Endothelial cell (in vitro differentiated cells): ENCODE results near the gene DACT3. TPM values are rescaled to one million over a fixed set of nuclear protein-coding genes. Genes with fewer than 3 reads are reported as not detected.
A peak's percentile ranks its signal among the peaks of the same experiment; 100 is the strongest.

ENCODE experiments used
- DNase-seq: peaks from one replicate; pipeline ENCODE4 v3.0.0; 2021; ENCODE audit warnings: low spot score
- H3K27ac Mint-ChIP-seq: one replicate; pipeline ENCODE4 v1.8.0; 2021; ENCODE audit warnings: mixed read lengths, inconsistent platforms; ENCODE audit not compliant: unreplicated experiment
- H3K27me3 Mint-ChIP-seq: one replicate; pipeline ENCODE4 v1.8.0; 2021; ENCODE audit warnings: mild to moderate bottlenecking, moderate library complexity, mixed read lengths, inconsistent platforms; ENCODE audit not compliant: unreplicated experiment
- H3K36me3 Mint-ChIP-seq: one replicate; pipeline ENCODE4 v1.8.0; 2021; ENCODE audit warnings: mild to moderate bottlenecking, low read depth, mixed read lengths, inconsistent platforms; ENCODE audit not compliant: unreplicated experiment
- H3K4me1 Mint-ChIP-seq: one replicate; pipeline ENCODE4 v1.8.0; 2021; ENCODE audit warnings: mild to moderate bottlenecking, mixed read lengths, inconsistent platforms; ENCODE audit not compliant: unreplicated experiment
- H3K4me3 Mint-ChIP-seq: one replicate; pipeline ENCODE4 v1.8.0; 2021; ENCODE audit warnings: mild to moderate bottlenecking, mixed read lengths, inconsistent platforms; ENCODE audit not compliant: unreplicated experiment
- H3K9me3 Mint-ChIP-seq: one replicate; pipeline ENCODE4 v1.8.0; 2021; ENCODE audit warnings: mixed read lengths, inconsistent platforms; ENCODE audit not compliant: unreplicated experiment
- total RNA-seq: library from RNA; stranded (reverse); fragmentation: NEBNext Ultra II Directional; extraction: Animal tissue kit (Norgen Biotek cat#: 25700); gene quantifications from one replicate; pipeline ENCODE4 v1.2.1, GENCODE V29; 2021; ENCODE audit not compliant: unreplicated experiment
- TF ChIP-seq, protein P1 (sequence below): fragments of 200-600 bp; sonication (generic); IDR thresholded peaks from one replicate; pipeline ENCODE4 v1.5.0; 2021; ENCODE audit warnings: antibody characterized with exemption; ENCODE audit not compliant: unreplicated experiment

DACT3 gene
- total RNA-seq, 1 donor from 2014 or later = 1.1 TPM

DNA sequence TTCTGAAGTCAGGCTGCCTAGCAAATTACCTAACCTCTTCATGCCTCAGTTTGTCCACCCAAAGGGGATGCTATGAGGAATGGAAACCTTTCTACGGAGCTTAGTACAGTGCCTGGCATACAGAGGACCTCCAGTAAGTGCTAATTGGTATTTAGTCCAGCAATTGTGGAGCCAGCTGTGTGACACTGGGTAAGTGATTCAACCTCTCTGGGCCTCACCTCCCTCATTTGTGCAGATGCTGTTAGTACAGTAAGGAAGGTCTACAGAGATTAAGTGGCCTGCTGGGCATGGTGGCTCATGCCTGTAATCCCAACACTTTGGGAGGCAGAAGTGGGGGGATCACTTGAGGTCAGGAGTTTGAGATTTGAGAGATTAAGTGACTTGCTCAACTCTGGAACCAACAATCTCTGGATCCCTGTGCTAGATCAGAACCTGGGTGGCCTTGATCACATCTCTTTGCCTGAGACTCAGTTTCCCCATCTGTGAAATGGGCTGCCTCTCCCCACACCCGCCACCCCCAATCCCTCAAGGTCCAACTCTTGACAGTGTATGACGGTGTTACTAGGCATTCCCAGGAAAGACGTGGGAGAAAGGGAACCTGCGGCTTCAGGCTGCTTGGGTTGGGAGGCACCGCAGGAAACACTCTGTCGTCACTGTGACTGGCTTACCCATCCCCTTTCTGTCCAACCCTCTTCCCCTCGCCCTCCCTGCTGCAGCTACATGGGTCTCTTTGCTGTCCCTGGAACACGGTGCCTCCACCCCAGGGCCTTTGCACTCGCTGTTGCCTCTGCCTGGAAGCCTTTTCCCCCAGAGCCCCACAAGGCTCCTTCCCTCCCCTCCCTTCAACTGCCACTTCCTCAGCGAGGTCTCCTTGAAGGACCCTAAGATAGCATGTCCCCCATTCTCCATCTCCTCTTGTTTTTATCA is 37.7 kb upstream of the DACT3 start:
- Mint-ChIP-seq H3K4me3 (peak overlapping the region; percentile 76), H3K36me3 (peaks cover 37% of the 10 kb centered on the region), H3K4me1 (no peaks in the 10 kb centered on the region), H3K9me3 (no peaks in the 10 kb centered on the region), H3K27ac (no peak overlapping the region), H3K27me3 (peaks cover 13% of the 10 kb centered on the region)
- TF ChIP-seq, protein P1, sequence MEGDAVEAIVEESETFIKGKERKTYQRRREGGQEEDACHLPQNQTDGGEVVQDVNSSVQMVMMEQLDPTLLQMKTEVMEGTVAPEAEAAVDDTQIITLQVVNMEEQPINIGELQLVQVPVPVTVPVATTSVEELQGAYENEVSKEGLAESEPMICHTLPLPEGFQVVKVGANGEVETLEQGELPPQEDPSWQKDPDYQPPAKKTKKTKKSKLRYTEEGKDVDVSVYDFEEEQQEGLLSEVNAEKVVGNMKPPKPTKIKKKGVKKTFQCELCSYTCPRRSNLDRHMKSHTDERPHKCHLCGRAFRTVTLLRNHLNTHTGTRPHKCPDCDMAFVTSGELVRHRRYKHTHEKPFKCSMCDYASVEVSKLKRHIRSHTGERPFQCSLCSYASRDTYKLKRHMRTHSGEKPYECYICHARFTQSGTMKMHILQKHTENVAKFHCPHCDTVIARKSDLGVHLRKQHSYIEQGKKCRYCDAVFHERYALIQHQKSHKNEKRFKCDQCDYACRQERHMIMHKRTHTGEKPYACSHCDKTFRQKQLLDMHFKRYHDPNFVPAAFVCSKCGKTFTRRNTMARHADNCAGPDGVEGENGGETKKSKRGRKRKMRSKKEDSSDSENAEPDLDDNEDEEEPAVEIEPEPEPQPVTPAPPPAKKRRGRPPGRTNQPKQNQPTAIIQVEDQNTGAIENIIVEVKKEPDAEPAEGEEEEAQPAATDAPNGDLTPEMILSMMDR = no peak
- DNase-seq = no peak

DNA sequence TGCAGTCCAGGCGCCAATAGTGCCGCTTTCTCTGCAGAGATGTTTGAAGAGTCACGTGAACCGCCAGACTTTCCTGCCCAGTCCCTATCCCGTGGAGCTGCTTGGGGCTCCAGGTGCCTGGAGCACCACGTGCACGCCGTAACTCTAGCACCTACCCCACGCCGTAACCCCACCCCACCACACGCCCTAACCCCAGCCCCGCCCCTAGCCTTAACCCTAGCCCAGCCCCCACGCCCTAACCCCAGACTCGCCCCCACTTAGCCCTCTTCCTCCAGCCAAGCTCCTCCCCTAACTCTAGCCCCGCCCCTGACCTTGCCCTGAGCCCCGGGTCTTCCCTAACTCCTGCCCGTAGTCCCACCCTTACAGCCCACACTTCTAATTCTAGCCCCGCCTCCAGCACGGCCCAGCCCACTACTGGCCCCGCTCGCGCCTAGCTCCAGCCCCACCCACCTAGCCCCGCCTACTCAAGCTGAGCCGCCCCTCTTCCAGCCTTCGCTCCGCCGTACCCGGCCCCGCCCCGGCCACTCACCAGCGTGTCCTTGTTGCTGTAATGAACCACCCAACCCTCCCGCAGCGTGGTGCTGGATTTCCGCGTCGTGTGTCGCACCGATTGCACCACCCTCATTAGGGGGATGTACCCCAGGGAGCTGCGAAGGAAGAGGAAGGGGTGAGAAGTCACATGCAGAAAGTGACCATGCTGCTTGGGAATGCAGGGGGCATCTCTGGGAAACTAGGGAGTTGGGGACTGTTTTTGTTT is 36.4 kb upstream of the DACT3 start:
- TF ChIP-seq, protein P1 = no peak
- Mint-ChIP-seq H3K9me3 (no peaks in the 10 kb centered on the region), H3K4me3 (no peak overlapping the region), H3K27ac (no peak overlapping the region), H3K27me3 (peaks cover 15% of the 10 kb centered on the region), H3K36me3 (peaks cover 50% of the 10 kb centered on the region), H3K4me1 (no peaks in the 10 kb centered on the region)
- peak; percentile 77 for DNase-seq

DNA sequence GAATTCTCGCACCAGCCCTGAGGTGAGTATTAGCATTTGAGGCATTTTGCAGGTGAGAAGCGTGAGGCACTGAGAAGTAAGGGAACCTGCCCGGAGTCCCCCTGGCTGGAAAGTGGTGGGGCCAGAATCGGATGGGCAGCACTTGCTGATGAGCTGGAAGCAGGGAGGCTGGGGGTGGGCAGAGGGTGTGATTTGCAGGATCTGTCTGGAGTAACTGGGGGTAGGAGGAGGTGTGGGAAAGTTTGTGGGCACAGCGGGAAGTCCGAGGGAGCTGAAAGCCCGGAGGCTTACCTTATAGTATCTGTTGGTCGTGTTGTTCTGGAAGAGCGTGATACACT is 35.9 kb upstream of the DACT3 start:
- no peaks in the 10 kb centered on the region for H3K4me1 Mint-ChIP-seq
- no peak overlapping the region for H3K27ac Mint-ChIP-seq
- H3K4me3 Mint-ChIP-seq = no peak overlapping the region
- peaks cover 18% of the 10 kb centered on the region for H3K27me3 Mint-ChIP-seq
- H3K36me3 Mint-ChIP-seq = peaks cover 55% of the 10 kb centered on the region
- DNase-seq = no peak
- H3K9me3 Mint-ChIP-seq = no peaks in the 10 kb centered on the region
- TF ChIP-seq, protein P1 = no peak

DNA sequence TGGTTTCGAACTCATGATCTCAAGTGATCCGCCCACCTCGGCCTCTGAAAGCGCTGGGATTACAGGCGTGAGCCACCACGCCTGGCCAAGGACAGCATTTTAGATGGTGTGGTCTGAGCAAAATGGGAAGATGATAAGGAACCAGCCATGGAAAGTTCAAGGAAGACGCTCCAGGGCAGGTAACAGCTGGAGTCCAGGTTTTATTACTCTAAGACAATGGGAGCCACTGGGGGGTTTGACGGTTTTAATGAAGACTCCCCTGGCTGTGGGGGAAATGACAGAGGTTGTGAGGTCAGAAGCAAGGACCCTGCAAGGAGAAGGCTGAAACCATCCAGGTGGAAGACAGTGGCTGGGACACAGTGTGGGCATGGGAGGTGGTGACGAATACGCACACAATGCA is 35.1 kb upstream of the DACT3 start:
- H3K4me3 Mint-ChIP-seq = no peak overlapping the region

More for the DNA sequence above, 35.1 kb upstream of the DACT3 start:
- DNase-seq = no peak
- peaks cover 62% of the 10 kb centered on the region for H3K36me3 Mint-ChIP-seq
- peaks cover 19% of the 10 kb centered on the region for H3K27me3 Mint-ChIP-seq
- H3K9me3 Mint-ChIP-seq = no peaks in the 10 kb centered on the region
- TF ChIP-seq, protein P1 = no peak
- no peaks in the 10 kb centered on the region for H3K4me1 Mint-ChIP-seq
- no peak overlapping the region for H3K27ac Mint-ChIP-seq
